ENCODE measurements around the gene FIGNL2.

DNA sequence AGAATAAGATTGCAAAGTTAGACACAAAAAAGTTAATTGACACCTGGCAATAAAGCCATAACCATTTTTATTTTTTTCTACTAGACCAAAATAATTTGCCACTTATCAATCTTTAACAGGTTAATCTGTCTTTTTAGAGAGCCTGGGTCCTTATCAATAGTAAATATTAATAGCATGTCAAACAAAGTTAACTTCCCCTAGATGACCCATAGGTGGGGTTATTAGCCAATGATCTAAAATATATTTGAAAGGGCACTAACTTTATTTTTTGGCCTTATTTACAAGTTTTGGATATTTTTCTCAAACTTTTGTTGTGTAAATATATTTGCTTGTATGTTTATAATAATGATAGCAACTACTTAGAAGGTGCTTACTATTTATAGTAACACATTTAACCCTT lies 43.3 kb upstream of the FIGNL2 start:
- TF ChIP-seq, protein P1, sequence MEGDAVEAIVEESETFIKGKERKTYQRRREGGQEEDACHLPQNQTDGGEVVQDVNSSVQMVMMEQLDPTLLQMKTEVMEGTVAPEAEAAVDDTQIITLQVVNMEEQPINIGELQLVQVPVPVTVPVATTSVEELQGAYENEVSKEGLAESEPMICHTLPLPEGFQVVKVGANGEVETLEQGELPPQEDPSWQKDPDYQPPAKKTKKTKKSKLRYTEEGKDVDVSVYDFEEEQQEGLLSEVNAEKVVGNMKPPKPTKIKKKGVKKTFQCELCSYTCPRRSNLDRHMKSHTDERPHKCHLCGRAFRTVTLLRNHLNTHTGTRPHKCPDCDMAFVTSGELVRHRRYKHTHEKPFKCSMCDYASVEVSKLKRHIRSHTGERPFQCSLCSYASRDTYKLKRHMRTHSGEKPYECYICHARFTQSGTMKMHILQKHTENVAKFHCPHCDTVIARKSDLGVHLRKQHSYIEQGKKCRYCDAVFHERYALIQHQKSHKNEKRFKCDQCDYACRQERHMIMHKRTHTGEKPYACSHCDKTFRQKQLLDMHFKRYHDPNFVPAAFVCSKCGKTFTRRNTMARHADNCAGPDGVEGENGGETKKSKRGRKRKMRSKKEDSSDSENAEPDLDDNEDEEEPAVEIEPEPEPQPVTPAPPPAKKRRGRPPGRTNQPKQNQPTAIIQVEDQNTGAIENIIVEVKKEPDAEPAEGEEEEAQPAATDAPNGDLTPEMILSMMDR (IDR thresholded peaks at IDR 0.05): peak in 3 of 5 experiments; percentile 7 to 23 (median 22)
- TF ChIP-seq POLR2AphosphoS5 (IDR thresholded peaks at IDR 0.05) (no peak), EP300 (IDR thresholded peaks at IDR 0.05; ENCODE audit: low read depth) (no peak)
